NOMO-1 (cell line): ENCODE data around the gene RFK.
"Not testable (repeated sequence)": the region's sequence is repeated elsewhere in the genome, so short reads cannot be mapped to it uniquely, and the experiment has no call there.

ENCODE experiments used
- DNase-seq, 2 experiments: peaks; one replicate each; lab custom pipeline; 2025; ENCODE audit not compliant: unreplicated experiment in 2 of 2; lab: John Stamatoyannopoulos, UW

The RFK gene

GRCh38 chr9:76394195-76394959 lies at the start of gene RFK:
Gene RFK, minus strand, starts transcription at chr9:76394426. Its CDS starts 255 bp downstream, at chr9:76394171.
- DNase-seq, result peak; percentile 58 to 75

- no peak for DNase-seq
Observed at GRCh38 chr9:76443887-76444286, 49.7 kb upstream of the RFK start.

GRCh38 chr9:76441551-76442322 lies 47.5 kb upstream of the RFK start:
- no peak for DNase-seq

DNA sequence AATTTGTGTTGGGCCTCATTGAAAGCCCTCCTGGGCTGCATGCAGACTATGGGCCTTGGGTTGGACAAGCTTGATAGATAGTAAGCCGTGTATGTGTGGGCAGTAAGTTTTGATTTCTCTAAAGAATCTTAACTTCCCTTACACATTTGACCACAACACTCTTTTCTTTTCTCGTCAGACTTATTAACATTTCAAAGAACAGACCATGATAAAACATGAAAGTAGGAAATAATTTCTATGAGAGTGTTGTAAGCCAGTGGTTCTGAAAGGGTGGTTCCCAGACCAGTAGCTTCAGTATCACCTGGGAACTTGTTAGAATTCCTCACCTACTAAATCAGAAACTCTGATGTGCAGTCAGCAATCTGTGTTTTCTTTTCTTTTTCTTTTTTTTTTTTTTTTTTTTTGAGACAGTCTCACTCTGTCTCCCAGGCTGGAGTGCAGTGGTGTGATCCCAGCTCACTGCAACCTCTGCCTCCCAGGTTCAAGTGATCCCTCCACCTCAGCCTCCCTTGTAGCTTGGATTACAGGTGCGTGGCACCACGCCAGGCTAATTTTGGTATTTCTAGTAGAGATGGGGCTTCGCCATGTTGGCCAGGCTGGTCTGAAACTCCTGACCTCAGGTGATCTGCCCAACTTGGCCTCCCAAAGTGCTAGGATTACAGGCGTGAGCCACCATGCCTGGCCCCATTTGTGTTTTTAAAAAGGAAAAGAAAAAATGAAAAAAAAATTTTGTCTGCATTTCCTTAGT lies 44.8 kb upstream of the RFK start:
- no peak for DNase-seq

GRCh38 chr9:76437017-76437699 lies 42.9 kb upstream of the RFK start:
- DNase-seq, result not testable (repeated sequence)

- DNase-seq, result not testable (repeated sequence)
Observed at GRCh38 chr9:76434897-76435296, 40.7 kb upstream of the RFK start.

DNA sequence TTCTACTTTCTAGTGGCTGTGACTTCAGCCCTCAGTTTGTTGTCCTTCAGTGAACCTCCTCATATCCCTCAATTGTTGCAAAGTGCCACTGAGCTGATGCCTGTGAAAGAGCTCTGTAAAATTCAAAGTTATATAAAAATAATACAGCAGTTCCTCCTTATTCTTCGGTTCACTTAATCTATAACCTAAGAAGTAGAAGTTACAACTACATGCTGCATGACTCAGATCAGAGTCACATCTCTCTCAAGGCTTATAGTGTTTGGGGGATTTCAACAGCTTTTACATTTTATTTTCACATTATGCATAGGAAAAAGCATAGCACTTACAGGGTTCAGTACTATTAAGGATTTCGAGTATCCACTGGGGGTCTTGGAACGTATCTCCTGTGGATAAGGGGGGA lies 39.6 kb upstream of the RFK start:
- DNase-seq, result no peak

DNA sequence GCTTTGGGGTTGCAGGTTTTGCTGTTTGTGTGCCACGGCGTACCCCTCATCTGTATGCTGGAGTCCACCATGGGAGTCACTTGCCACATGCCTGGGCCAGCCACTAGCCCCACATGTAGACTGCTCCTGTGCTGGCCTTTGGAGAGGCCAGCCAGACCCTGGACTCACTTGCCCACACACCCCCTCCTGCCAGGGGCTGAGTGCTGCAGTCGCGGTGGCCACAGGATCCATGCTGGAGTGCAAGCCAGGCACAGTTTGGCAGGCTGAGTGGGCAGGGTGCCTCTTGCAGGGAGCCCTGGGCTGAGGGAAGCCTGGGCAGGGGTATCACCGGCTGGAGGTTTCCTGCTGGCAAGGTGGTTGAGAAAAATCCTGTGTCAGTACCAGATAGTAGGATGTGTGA lies 39.2 kb upstream of the RFK start:
- no peak for DNase-seq

- DNase-seq, result no peak
Observed at GRCh38 chr9:76431601-76432000, 37.4 kb upstream of the RFK start.

DNA sequence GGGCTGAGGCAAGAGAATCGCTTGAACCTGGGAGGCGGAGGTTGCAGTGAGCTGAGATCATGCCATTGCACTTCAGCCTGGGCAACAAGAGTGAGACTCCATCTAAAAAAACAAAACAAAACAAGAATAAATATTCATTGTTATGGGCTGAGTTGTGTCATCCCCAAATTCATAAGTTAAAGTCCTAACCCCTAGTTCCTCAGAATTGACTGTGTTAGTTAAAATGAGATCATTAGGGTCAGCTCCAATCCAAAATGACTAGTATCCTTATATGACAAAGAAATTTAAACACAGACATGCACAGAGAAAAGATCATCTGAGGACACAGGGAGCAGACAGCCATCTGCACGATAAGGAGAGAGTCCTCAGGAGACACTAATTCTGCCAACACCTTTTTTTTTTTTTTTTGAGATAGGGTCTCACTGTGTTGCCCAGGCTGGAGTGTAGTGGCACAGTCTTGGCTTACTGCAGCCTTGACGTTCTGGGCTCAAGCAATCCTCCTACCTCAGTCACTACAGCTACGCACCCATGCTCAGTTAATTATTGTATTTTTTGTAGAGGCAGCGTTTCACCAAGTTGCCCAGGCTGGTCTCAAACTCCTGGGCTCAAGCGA lies 32.7 kb upstream of the RFK start:
- DNase-seq, result no peak

- no peak for DNase-seq
Observed at GRCh38 chr9:76425677-76426453, 31.6 kb upstream of the RFK start.

DNA sequence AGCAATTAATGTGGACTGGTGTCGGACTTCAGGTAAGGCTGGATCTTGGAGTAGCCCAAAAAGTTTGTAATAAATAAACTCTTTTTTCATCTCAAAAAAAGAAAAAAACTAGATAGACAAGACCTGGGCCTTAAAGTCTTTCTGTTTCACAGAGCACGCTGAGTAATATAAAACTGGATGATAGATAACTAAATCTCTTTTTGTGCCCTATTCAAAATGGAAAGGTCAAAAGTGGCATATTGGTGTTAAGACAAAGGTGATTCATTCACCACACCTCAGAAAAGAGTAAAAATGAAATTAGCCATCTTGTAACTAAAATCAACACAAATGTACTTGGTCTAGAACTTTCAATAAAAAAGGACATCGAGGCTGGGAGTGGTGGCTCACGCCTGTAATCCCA lies 30.3 kb upstream of the RFK start:
- no peak for DNase-seq

DNA sequence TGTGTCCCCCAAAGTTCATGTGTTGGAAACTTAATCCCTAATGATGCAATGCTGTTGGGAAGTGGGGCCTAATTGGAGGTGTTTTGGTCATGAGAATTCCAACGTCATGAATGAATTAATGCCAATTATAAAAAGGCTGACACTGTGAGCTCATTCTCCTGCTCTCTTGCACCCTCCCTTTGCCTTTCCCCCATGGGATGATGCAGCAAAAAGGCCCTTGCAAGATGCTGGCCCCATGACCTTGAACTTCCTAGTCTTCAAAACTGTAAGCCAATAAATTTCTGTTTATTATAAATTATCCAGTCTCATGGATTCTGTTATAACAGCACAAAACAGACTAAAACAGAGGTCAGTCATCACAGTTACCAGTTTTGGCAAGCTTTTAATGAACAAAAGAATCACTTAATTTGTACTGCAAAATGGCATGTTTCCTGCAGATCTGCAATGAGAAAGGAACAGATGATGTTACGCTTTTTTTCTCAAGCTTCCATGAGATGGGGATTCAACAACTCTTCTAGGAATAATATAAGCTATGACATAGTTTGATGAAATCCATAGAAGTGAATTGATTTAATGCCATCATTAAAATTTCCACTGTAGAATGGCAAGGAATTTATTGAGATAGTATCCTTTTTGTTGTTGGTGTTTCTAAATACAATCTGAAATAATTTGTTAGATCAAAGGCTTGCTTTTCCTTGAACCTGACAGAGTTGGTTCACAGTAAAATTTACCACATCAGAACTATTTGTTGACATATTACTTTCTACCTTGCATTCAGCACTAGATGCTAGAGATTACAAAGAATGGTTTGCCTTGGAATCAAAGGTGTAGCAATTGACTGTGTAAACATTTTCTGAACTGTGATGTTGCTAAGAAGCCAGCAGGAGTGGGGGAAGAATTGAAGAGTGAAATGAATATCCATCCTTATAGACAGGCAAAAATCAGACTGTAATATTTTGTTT lies 29.3 kb upstream of the RFK start:
- no peak for DNase-seq

DNA sequence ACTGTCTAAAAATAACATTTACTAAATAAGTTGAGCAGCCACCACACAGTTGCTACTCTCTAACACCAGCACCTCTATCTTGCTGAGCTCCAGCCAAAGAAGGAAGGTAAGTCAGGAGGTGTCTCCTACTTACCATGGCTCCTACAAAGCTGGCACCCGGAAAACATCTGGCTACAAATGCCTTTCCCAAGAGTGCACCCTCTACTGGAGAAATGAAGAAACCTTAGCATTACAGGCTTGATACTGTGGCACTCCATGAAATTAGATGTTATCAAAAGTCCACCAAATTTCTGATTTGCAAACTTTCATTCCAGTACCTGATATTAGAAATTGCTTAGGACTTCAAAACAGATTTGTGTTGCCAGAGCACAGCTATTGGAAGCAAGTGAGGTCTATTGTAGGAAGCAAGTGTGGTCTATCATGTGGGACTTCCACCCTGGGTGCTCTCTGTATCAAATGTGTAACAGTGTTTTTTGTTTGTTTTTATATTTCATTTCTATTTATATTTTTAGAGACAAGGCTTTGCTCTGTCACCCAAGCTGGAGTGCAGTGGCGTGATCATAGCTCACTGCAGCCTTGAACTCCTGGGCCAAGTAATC lies 25.7 kb upstream of the RFK start:
- DNase-seq, result no peak

DNA sequence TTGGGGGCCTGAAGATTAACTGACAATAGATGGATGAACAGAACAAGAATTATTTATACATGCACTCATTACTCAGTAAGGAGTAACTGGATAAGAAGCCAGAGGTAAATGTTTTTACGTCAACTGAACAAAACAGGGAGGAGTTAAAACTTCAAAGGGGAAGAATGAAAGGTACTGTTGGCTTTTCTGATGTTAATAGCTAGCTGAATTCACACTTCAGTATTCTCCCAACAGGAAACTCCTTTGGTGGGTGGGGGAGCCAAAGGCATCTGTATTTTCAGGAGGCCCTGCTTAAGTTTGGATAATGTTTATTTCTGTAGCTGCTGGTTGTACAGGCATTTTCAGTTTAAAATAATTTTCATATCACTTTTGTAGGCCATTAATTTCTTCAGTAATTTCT lies 23.2 kb upstream of the RFK start:
- DNase-seq, result no peak

DNA sequence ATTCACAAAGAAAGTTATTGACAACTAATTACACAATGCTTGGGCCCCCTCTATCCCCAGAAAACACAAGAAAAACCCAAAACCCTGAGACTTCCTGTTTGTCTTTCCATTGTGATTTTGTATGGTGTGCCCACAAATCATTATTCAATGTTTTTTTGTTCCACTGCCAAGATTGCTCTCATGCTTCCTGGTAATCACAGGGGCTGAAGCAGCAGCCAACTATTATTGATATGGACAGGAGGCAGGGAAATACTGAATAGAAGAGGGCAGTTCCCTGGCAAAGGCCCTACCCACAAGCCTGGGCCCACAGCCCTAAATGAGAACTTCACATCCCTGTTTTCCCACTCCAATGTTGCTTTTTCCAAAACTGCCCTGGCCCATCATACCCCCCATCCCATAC lies 21.5 kb upstream of the RFK start:
- DNase-seq, result no peak

DNA sequence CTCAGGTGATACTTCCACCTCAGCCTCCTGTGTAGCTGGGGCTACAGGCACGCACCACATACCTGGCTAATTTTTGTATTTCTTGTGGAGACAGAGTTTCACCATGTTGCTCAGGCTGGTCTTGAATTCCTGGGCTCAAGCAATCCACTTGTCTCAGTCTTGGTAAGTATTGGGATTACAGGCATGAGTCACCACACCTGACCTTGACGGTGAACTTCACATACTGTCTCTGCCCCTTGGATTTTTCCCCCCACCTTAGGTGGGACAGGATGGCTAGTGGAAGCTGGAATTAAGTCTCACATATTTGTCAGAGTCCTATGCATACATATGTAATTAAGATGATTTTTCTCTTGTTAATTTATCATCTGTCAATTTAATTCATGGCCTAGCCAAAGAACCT lies 20.9 kb upstream of the RFK start:
- no peak for DNase-seq

GRCh38 chr9:76414661-76415060 lies 20.4 kb upstream of the RFK start:
- DNase-seq, result no peak
